Adrenal gland (tissue), 12 donors: Measurements from ENCODE around the gene ERCC6L2. TPM values are rescaled to one million over a fixed set of nuclear protein-coding genes. Genes with fewer than 3 reads are reported as not detected.

ENCODE experiments used
- DNase-seq, 7 donors: peaks; one replicate each; pipeline ENCODE4 v3.0.0-alpha.2; 2019 to 2020
- H3K27ac ChIP-seq, 5 donors: fragments of 200-600 bp; sonication (generic) in 4 of 5; 1 replicate in 3 of 5; 2 replicates in 2 of 5; pipeline versions ENCODE4 v1.5.1 to v1.8.0; 2016 to 2020; ENCODE audit warnings: mild to moderate bottlenecking in 1 of 5
- H3K27me3 ChIP-seq: fragments of 200-600 bp; 2 replicates; pipeline ENCODE4 v1.8.0; 2021
- H3K36me3 ChIP-seq, 2 donors: fragments of 200-600 bp; replicated peaks in 1 of 2; 1 replicate in 1 of 2; 2 replicates in 1 of 2; pipeline versions ENCODE4 v1.5.1 to v1.8.0; 2018 to 2022
- H3K4me1 ChIP-seq, 2 donors: fragments of 200-600 bp; replicated peaks in 1 of 2; 1 replicate in 1 of 2; 2 replicates in 1 of 2; pipeline versions ENCODE4 v1.5.1 to v1.8.0; 2018 to 2021
- H3K4me3 ChIP-seq, 4 donors: fragments of 200-600 bp; sonication (generic) in 3 of 4; one replicate each; pipeline ENCODE4 v1.5.1; 2016 to 2018
- H3K9me3 ChIP-seq, 3 donors: fragments of 200-600 bp; sonication (generic) in 1 of 3; replicated peaks in 1 of 3; 1 replicate in 2 of 3; 2 replicates in 1 of 3; pipeline versions ENCODE4 v1.5.1 to v1.8.0; 2016 to 2021
- POLR2A ChIP-seq, 2 donors: fragments of 450-650 bp; IDR thresholded peaks; one replicate each; pipeline ENCODE4 v1.6.1; 2017; ENCODE audit warnings: antibody characterized with exemption in 2 of 2, mild to moderate bottlenecking in 2 of 2, moderate library complexity in 1 of 2
- WGBS, 4 donors: extraction: QIAGEN DNeasy Blood & Tissue Kit in 2 of 4; methylation state at CpG; one replicate each; pipeline versions ENCODE4 v1.1.5 to v1.1.7; 2013 to 2017; 5-methylcytosine and 5-hydroxymethylcytosine counted together
- intact Hi-C, 2 donors: fragments of 100-400 bp; cut with DNase I; formaldehyde crosslinking; loops; one replicate each; pipeline versions ENCODE4 v1.14.1 to v1.15.0; 2022 to 2023
- polyA plus RNA-seq, 3 donors: library from polyadenylated mRNA; stranded (reverse); fragments of 200-250 nt in 2 of 3; fragments of 350-450 nt in 1 of 3; fragmentation: Illumina TruSeq in 1 of 3; extraction: RNeasy Lipid Tissue Mini Kit (QIAGEN cat#74804) in 1 of 3; gene quantifications; one replicate each; pipeline ENCODE4 v1.2.3, GENCODE V29; 2013 to 2014
- small RNA-seq, 2 donors: library from RNA; depleted of rRNA; stranded (forward); fragments of <200 nt; gene quantifications; one replicate each; pipeline ENCODE3, GENCODE V24; 2016
- total RNA-seq, 9 donors: library from RNA; depleted of rRNA in 4 of 9; stranded (reverse); fragments of >200 nt in 4 of 9; fragments of 120-200 nt in 1 of 9; fragmentation: NEBNext Ultra II Directional in 1 of 9; extraction: Animal tissue kit (Norgen Biotek cat#: 25700) in 1 of 9; gene quantifications; one replicate each; pipeline versions ENCODE4 v1.1.0 to v1.2.4, GENCODE V29; 2013 to 2023
- TF ChIP-seq, protein P1 (sequence below), 6 experiments: fragments of 450-650 bp in 4 of 6; fragments of 200-600 bp in 2 of 6; sonication (generic) in 1 of 6; IDR thresholded peaks; 1 replicate in 5 of 6; 2 replicates in 1 of 6; pipeline versions ENCODE4 v1.5.1 to v1.8.0; 2016 to 2021; ENCODE audit warnings: antibody characterized with exemption in 6 of 6, mild to moderate bottlenecking in 2 of 6, moderate library complexity in 1 of 6
- donor health status: healthy with polysubstance abuse.
- donor health status: Bipolar disorder and iron deficiency.
- donor health status: DM: yes; HTN: yes; CAD: no.
- donor health status: DM: no; HTN: no; CAD: no.
- donor health status: DM: no; HTN: no; CAD: no.
- donor health status: DM: yes; HTN: yes; CAD: no.

ERCC6L2 gene
- total and polyA plus RNA-seq, 12 donors: 5.6 to 93.2 (median 47.4) TPM

DNA sequence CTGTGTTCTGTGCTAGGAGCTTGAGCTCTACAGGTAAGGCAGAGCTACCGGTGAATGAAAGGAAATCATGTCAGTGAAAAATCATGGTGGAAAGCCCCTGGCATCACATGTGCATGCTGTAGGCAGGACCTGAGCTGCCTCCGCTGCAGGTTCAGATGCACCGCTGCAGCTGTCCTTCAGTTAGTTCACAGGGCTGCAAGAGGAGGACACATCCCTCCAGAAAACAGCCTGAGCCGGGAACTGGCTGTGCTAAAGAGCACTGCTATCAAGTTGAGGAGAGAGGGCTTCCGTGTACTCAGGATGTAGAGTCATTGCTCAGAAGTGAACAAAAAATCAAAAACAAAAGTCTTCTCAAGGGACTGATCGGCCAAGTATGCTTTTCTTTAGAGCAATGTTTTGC lies 138.6 kb downstream of the ERCC6L2 start:
- Histone ChIP-seq H3K9me3 (no peaks in the 10 kb centered on the region), H3K27ac (no peak overlapping the region), H3K4me1 (no peaks in the 10 kb centered on the region), H3K36me3 (no peaks in the 10 kb centered on the region), H3K4me3 (no peak overlapping the region), H3K27me3 (no peaks in the 10 kb centered on the region)
- no peak for DNase-seq
- no peak for TF ChIP-seq POLR2A (IDR thresholded peaks at IDR 0.05)
- TF ChIP-seq, protein P1, sequence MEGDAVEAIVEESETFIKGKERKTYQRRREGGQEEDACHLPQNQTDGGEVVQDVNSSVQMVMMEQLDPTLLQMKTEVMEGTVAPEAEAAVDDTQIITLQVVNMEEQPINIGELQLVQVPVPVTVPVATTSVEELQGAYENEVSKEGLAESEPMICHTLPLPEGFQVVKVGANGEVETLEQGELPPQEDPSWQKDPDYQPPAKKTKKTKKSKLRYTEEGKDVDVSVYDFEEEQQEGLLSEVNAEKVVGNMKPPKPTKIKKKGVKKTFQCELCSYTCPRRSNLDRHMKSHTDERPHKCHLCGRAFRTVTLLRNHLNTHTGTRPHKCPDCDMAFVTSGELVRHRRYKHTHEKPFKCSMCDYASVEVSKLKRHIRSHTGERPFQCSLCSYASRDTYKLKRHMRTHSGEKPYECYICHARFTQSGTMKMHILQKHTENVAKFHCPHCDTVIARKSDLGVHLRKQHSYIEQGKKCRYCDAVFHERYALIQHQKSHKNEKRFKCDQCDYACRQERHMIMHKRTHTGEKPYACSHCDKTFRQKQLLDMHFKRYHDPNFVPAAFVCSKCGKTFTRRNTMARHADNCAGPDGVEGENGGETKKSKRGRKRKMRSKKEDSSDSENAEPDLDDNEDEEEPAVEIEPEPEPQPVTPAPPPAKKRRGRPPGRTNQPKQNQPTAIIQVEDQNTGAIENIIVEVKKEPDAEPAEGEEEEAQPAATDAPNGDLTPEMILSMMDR (IDR thresholded peaks at IDR 0.05): no peak
- WGBS, 4 donors: 91 to 94% (median 92%) methylated on average over 4 to 6 of the region's 6 CpGs
- intact Hi-C loops: no loop called here

DNA sequence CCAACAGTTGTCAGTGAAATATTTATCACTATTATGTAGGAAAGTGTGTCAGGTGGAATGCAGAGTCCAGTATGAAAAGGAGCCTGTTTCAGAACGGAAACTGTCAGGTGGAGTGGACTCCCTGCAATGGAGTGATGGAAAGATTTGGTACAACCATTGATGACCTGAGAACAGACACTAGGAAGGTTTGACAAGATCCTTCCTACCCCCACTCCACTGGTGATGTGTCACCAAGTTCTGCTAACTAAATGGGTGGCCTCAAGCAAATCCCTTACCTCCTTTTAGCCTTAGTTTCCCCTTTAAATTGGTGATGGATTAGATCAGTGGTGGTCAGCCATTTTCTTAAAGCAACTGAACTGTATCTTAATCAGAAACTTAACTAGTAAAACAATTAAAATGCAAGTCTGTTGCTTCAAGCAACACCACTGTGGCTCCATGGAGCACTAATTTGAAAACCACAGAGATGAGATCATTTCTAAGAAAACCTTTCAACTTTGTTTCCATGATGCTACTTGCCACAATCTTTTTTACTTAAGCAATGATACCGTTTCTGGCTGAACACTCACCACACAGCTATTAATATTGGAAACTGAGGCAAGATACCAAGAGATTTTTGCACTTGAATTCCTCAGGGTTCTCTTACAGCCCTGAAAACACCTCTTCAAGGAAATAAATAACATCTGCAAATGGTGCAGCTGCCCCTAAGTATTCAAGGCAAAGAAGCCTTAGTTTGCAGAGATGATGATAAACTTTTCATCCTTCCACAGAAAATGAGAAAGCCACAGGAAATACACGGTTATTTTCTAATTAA lies 140.6 kb downstream of the ERCC6L2 start:
- TF ChIP-seq POLR2A (IDR thresholded peaks at IDR 0.05): no peak
- TF ChIP-seq, protein P1 (IDR thresholded peaks at IDR 0.05): no peak
- 83 to 94% (median 92%) methylated on average over 3 of the region's 3 CpGs for WGBS, 4 donors
- intact Hi-C loops: no loop called here

More for the DNA sequence above, 140.6 kb downstream of the ERCC6L2 start:
- no peak overlapping the region for H3K4me3 ChIP-seq
- no peaks in the 10 kb centered on the region for H3K36me3 ChIP-seq
- no peak overlapping the region for H3K27ac ChIP-seq
- H3K4me1 ChIP-seq: peaks cover 0 to under 1% of the 10 kb centered on the region in 2 donors
- no peak for DNase-seq
- H3K9me3 ChIP-seq: no peaks in the 10 kb centered on the region
- H3K27me3 ChIP-seq: no peaks in the 10 kb centered on the region

Small RNA genes lying within 50 kb of the gene (small RNA-seq; reads per million reads assigned to genes)
- 0 to 0.12 reads per million in 2 donors for gene RNA5SP289
- gene RNU2-46P: 0 reads per million in 2 donors
